Activated CD8-positive, alpha-beta memory T cell treated with anti-CD3 and anti-CD28 coated beads, Interleukin-2, amount 50 U/mL, for 1 hour (primary cell): Measurements from ENCODE around the gene GRID1.

Experiments
- DNase-seq: peaks from one replicate; pipeline ENCODE4 v3.0.0-alpha.2; 2020; ENCODE audit errors: extremely low read depth

Gene GRID1

DNA sequence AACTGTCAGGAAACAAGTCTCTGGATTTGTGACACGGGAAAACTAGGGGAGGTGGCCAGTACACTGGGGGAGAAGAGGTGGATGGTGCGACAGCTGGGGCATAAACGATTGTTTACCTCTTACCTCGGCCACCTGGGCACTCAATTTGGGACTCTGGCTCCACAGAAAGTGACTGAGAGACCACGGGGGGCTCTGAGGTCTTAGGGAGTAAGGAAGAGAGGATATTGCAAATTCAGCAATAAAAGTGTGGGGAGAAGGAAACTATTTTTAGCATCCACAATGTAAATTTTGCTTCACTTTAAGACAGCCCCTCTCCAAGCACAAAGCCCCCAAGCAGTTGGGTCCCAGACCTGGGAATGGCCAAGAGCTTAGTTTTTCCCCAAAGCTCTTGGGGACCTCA, 440.5 kb downstream of the GRID1 start:
- DNase-seq = no peak

DNA sequence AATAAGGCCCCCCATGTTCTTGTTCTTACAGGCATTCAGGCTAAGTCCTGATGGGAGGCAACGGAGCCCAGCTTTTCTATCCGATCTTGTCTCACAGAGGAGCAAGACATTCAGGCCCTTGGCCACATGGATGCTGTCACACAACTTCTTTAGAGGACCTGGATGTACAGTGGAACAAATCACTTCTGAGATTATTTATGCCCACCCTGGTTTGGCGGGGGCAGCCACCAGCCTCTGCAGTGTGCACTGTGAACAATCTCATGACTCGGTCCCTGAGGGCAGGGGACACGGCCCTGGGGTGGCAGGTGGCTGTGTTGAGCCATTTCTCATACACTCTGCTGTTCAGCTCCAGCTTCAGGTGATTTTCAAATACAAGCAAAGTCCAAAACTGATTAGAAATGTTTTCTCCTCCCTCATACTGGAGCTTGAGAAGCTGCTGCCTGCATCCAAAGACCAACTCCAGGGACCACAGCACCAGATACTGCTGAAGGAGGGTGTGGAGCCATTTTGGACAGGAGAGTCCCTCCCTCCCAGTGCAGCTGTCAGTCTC, 441.3 kb downstream of the GRID1 start:
- DNase-seq = no peak

DNA sequence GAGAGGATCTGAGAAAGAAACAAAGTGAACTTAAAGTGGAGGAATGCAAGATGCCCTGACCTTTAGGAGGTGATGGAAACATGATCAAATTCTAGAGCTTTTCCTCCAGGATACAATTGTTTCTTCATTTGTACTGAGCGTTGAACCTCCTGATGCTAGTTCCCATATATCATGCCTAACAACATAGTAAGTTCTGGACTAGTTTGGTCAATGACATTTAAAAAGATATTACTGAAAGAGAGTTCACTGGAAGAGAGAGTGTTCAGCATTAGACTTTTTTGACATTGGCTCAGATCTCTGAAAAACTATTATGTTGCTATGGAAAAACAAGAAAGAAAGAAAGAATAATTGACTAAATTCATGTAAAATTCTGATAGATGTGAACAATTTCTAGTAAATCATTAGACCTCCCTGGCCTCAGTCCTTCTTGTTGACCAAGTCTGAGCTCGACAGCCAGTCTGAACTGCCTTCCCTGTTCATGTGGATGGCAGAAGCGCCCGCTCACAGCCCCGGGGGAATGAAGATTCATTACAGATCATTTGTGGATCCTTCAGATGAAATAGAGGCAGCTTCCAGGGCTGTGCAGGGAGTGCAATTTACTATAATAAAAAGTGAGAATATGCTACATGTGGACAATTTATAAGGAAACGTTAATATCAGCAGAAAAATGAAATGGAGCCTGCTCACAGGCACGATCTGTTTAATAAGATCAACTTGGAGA, 442.1 kb downstream of the GRID1 start:
- no peak for DNase-seq

DNA sequence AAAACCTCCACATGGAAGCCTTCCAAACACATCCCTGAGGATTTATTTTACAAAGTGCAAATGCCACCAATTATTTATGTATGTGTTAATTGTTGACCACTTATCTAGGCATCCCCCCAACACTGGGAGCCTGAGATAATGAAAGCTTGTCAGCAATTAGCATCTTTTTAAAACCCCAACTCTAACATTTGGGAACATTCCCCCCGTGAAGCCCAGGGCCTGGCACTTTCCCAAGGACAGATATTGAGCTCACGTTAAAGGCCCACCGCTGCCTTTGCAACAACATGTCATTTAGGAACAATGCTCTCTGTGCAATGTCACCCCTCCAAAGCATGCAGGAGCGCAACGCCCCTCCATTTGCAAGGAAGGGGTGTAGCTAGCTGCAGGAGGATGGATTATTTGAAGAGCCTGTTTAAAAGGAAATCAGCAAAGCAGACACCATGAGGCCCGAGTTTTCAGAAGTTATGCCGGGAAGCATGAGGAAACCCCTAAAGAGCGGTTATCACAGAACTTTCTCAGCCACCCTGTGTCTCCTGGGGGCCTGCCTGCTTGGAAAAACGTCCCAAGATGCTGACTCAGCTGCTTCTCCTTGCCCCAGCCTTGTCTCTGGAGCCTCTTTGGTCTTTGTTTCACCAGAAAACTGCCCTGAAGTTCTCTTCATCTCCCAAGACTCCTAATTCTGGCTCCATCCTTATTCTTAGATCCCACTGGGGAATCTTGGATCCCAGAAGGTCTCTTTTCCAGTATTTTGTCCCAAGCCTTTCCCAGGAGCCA, 444.1 kb downstream of the GRID1 start:
- no peak for DNase-seq

DNA sequence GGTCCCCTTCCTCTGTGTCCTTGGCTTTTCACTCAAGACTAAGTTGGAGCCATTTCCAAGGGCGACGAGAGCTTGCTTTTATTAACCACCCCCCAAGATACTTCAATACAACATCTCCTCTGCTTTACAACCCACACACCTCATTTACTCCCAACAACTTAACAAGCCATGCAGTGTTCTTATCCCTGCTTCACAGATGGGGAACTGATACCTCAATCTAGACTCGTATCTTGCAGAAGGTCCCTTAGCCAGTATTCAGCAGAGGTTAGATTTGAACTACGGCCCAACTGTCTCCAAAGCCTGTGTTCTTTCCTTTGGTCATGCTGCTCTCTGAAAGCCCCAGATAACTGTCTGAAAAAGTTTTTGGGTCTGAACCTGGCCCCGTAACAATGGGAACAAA, 444.8 kb downstream of the GRID1 start:
- no peak for DNase-seq

DNA sequence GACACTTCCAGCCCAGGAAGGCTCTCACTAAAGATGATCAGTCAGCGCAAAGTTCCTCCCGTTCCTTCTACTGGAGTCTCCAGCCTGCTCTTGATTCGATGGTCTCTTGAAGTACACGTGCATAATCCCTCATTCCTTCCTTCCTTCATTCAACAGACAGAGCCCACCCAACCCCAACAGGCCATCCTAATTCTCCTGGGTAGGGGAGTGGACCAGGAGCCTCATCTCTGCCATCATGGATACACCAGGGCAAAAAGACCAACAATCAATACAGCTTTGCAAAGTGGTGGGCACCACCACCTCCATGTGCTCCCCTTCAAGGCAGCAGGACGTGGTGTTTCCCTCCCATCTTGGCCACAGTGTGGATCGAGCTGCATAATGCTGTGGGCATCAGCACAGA, 446.3 kb downstream of the GRID1 start:
- no peak for DNase-seq

DNA sequence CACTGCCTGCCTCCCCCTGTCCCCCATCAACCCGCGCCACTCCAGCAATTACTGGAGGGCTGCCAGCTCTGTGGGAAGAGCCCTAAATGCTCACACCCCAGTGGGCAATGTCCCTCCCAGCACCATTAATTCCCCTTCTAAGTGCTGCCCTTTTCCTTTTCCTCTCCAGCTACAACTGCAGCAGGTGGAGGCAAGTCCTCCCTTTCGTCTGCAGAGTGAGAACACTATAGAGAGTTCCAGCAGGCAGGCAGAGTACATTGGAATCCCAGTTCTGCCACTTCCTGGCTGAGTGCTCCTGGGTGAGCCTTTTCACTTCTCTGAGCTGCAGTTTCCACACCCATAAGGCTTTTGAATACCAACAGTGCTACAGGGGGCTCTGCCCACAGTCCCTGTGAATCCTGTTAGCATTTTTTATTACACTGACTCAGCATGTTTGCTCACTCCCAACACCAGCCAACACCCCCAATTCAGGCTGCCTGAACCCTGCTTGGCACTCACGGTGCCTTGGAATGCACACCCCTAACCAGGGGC, 447.0 kb downstream of the GRID1 start:
- no peak for DNase-seq

DNA sequence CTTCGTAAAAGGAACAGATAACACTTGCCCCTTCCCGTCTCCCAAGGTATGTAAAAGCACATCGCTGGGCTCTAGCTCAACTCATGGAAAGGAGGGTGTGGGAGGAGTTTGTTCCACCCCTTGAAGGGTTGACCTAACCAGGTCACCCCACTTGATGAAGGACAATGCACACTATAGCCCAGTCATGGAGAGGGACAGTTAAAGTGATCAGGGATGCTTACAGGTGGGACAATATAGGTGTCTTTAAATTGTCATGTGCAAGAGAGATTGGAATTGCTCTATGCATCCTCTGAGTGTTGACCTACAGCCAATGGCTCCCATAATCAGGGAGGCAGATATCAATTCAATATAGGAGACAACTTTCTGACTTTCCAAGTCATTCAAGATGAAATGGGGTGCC, 448.2 kb downstream of the GRID1 start:
- DNase-seq = no peak

DNA sequence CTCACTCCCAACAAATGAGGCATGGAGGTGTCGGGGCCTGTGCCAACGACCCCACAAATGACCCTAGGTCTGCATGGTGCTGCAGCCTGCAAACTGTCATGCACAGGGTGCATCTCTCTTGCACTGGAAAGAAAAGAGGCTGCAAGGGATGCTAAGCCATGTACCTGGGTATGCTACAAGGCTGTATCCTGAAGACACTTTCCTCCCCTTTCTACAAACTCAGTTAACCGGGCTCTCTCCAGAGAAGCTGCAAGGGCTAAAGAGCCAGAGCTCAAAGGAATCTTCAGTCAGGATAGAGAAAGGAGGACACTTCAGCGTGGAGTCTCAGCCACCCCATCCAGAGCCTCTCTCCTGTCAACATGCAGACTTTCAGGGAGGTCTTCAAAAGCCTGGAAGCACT, 449.0 kb downstream of the GRID1 start:
- no peak for DNase-seq

DNA sequence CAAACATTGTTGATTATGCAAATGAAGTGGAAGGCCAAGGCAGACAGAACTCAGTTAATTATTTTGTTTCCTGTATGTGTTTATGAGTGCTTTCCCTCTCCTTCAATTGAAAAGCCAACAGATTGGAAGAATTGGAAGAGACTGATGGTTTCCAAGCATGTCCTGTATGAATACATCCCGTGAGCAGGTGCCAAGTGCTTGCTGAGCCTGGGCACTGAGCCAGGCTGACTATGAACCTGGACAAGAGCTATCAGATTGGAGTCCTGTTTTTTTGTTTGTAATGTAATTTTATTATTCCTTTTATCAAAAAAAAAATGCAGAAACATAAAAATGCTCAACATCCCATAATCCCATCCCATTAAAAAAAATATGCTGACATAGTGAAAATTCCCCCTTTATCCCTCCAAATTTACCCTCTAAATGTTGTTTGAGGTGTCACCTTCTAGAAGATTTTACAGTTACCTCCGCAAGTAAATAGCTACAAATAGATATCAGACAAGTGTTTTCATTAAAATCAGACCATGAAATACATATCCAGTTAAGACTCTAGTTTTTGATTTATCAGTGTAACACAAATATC, 449.5 kb downstream of the GRID1 start:
- no peak for DNase-seq

DNA sequence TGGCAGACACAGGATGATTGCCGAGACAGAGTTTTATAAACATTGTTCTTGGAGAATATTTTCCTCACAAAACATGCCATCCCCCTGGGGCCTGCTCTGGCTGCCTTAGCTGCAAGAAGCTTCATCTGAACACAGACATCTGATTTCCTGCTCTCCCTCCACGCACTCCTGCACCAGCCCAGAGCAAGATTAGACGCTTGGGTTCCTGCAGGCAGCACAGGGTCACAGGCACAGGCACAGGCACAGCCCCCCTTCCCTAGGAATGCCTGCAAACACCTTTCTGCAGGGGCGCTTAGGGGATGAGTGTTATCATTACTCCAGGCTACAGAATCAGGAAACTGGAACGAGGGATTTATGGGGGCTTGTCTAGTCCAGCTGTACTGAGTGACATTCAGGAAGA, 450.3 kb downstream of the GRID1 start:
- DNase-seq = no peak

DNA sequence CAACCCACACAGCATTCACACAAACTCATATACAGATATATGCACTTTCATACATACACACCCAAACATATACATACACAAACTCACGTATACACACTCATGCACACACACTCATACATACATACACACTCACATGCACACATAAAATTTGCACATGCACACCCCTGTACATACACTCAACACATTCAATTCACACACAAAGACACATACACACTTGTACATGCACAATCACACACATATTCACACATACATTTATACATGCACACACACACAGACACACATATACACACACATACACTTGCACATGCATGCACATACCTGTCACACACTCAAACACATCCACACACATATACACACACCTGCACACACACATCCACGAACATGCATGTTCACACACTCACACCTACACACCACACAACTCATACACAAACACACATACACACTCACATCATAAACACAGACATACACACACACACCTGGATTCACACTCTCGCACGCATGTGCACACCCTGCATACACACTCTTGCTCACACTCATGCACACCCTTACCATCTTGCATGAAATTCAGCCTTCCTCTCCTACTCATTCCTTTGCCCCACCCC, 451.2 kb downstream of the GRID1 start:
- DNase-seq = no peak

DNA sequence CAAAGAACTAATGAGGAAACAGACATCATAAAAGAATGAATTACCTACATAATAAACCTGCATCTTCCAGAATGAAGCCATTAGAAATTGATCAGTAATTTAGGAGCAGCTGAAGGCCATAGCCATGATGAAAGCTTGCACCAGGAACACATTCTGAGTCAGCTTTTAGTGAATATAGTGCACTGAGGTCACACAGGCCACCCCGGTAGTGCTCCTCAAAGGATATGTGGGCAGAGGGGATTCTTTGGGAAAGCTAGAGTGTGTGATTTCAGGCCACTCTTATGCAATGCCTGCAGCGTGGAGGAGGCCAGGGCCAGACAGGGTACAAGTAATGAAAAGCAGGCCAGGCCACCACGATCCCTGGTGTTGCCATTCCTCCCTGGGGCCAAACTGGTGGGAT, 451.9 kb downstream of the GRID1 start:
- DNase-seq = no peak

DNA sequence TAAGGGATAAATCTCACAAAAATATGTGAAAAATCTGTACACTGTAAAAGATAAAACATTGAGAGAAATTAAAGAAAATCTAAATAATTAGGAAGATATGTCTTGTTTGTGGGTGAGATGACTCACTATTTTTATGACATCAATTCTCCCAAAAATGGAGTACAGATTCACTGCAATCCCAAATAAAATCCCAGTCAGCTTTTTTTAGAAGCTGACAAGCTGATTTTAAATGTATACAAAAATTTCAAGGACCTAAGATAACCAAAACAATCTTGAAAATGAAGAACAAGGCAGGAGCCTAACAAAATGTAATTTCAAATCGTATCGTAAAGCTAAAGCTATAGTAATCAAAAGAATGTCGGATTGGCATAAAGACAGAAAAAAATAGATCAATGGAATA, 458.1 kb downstream of the GRID1 start:
- DNase-seq = no peak

DNA sequence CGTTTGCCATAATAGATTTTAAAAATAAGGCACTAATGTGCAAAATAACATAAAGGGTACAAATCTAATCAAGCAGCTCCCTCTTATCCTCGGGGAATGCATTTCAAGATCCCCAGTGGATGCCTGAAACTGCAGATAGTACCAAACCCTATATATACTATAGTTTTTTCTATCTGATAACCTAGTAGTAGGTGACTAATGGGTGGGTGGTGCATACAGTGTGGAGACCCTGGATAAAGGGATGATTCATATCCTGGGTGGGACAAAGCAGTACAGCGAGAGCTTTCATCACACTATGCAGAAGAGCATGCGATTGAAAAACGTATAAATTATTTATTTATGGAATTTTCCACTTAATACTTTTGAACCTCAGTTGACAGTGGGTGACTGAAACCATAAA, 464.5 kb downstream of the GRID1 start:
- DNase-seq = no peak

DNA sequence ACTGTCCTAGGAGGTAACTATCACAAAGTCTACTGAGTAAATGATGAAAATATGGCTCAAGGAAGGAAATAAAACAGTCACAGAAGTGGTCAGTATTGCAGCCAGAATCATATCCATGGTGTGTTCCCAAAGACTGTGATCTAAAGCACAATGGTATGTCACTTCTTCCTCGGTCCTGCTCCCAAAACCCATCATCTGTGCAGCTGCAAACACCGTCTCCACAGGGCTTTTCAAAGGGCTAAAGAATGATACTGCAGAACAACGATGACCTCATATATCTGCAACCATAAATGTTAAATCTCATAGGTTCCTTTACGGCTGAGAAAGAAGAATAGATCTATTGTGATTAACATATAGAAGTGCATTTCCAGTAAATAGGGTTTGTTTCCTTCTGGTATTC, 465.0 kb downstream of the GRID1 start:
- DNase-seq = no peak

DNA sequence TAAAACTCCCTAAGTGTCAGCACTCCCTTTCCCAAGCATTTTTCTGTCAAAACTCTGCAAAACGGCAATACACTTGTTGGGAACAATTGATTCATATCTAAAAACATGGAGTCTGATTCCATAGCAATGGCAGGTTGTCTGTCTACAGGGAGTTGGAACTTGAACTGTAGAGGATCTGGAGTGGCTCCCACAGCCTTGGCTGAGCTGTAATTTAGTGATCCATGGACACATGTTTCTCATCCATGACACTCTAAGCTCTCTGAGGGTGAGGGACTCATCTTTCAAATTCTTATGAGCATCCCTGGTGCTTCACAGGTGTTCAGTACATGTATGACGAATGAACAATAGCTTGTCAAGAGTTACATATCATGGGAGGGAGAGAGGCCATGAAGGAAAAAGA, 466.1 kb downstream of the GRID1 start:
- no peak for DNase-seq

DNA sequence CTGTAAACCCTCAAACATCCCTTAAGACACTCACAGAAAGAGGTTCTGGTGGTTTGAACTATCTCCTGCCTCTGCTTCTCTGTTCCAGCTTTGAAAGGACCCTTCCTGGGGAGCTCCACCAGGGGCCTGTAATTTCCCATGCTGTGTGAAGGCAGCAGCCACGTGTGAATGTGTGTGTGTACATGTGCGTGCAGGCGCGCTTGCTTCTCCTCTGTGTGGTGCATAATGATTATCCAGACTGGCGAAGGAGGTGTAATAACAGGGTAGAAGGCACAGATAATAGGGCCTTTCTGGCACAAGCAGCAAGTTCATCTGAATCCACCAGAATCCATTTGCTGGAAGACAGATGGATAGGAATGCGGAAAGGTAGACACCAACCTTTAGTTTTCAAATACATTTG, 466.5 kb downstream of the GRID1 start:
- DNase-seq = no peak

DNA sequence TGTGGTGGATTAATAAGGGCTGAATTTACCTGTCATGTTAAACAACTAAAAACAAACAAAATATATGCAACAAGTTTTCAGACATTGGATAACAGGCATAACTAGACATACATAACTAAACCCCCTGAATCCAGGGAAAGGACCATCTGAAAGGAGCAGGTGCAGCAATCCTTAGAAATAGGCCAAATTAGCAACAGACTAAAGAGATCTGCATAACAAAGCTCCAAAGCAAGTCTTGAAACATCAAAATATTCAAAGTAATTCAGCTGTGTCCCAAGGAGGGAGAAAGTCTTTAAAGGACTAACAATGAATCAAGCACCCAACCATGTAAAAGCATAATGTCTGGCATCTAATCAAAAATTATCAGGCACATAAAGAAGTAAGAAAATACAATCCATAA, 475.1 kb downstream of the GRID1 start:
- no peak for DNase-seq

DNA sequence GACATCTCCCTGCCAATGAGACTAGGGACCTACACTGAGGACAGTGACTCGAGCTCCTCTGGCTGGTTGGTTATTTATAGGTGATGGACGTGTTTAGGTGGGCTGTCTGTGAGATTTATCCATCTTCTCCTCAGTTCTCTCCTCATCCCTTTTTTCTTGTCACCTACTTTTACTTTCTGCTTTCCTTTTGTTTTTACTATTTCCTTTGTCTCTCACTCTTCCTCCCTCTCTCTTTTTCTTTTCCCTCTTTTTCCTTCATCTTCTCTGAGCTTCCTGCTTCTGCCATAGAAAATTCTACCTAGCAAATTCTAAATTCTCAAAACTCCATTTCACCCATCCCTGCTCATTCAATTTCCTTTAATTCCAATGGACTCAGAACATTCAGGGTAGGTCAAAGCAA, 478.0 kb downstream of the GRID1 start:
- no peak for DNase-seq

DNA sequence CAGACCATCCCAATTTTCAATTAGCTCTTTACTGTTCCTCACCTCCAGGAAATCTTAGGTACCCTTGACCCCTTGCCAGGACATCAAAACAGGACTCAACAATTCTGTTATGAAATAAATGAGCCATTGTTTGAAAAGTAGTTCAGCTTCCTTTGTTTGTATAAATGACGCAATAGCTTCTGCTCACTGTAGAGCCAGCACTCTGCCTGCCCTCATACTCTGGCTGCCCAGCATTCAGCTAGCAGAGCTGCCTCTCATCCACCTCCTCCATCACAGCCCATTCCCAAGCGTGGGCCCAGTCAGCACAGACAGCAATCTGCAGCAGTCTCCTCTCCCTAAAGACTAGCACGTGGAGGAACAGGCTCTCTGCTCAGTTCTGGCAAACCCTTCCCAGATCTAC, 478.6 kb downstream of the GRID1 start:
- no peak for DNase-seq

DNA sequence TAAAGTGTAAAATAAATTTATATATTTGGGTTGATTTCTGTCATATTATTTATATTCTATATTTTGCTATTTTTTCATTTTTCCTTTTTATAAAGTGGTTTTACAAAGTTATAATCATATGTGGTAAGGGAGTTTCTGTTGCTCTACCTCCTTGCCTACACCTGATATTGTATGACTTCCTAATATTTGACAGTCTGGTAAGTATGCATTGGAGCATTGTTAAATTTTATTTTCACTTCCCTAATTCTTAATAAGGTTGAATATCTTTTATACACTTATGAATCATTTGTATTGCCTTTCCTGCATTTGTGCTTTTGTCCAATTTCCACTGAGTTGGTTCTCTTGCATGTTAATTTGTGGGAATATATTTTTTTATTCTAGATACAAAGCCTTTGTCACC, 492.4 kb downstream of the GRID1 start:
- DNase-seq = no peak
